GM19397 (cell line): Measurements from ENCODE around the gene PATZ1.

Experiments used
- ATAC-seq: cut with Tn5 transposase; IDR thresholded peaks from one replicate; pipeline ENCODE4 v1.9.1; 2021; ENCODE audit warnings: mild to moderate bottlenecking, moderate library complexity; ENCODE audit not compliant: unreplicated experiment

PATZ1 gene

GRCh38 chr22:31284281-31285155, 61.6 kb downstream of the PATZ1 start:
- ATAC-seq = no peak

DNA sequence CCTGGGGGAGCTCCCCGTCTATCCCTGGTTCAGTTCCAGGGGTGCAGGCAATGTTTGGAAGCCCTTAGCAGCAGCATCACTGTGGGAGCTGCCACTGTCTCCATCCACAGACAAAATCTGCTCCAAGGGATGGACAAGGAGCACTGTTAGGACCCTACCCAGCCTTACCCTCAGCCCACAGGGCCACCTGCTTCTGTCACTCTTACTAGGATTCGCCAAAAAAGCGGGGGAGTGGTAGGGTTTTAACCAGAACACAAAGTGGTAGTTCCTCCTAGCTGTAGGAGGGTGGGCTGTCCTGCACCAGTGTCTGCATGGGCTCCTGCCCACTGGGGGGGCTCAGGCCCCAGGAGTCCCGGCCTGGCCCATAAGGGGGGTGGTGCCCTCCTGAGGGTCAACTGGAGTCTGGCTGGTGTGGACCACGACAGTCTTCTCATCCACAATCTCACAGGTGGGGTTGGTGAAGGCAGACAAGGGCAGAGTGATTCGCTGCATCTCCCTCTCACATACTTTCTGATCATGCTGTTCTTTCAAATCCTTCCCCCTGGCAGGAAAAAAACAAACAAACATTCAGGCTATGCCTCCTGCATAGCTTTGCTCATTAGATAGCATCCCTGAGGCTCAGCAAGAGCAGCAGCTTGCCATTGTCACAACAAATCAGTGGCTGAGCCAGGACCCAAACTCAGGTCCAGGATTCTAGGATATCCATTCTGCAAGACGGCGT, 63.2 kb downstream of the PATZ1 start:
- no peak for ATAC-seq

DNA sequence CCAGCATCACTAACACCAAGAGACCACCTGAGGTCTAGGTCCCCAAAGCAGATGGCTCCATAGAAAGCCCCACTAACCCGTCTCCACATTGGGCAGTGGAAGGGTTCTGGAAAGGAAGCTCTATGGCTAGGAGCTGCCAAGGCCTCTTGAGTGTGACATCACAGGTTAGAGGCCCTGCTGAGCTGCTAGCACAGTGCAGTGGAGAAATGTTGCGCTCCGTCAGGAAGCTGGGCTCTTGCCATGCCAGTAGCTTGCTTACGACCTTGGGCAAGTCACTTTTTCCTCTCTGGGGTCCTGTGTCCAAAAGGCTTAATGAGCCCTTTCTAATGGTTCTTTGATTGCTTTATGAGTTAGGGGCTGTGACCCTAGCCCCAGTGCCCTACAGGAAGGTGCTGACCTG, 64.4 kb downstream of the PATZ1 start:
- ATAC-seq = no peak

DNA sequence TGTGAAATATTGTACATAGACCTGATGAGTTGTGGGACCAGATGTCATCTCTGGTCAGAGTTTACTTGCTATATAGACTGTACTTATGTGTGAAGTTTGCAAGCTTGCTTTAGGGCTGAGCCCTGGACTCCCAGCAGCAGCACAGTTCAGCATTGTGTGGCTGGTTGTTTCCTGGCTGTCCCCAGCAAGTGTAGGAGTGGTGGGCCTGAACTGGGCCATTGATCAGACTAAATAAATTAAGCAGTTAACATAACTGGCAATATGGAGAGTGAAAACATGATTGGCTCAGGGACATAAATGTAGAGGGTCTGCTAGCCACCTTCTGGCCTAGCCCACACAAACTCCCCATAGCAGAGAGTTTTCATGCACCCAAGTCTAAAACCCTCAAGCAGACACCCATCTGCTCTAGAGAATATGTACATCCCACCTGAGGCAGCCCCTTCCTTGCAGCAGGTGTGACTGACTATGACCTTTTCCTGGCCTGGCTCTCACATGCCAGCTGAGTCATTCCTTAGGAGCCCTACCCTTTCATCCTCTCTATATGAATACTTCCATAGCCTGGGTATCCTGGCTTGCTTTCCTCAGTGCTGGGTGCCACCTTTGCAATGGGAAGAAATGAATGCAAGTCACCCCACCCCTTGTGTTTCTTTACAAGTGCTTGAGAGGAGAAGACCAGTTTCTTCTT, 66.2 kb downstream of the PATZ1 start:
- no peak for ATAC-seq

DNA sequence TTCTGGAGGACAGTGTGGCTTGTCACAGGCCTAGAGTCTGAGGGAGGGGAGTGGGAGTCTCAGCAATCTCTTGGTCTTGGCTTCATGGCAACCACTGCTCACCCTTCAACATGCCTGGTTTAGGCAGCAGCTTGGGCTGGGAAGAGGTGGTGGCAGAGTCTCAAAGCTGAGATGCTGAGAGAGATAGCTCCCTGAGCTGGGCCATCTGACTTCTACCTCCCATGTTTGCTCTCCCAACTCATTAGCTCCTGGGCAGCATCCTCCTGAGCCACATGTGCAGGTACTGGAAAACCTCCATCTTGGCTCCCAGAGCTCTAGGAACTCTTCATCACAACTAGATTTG, 66.8 kb downstream of the PATZ1 start:
- ATAC-seq = no peak

DNA sequence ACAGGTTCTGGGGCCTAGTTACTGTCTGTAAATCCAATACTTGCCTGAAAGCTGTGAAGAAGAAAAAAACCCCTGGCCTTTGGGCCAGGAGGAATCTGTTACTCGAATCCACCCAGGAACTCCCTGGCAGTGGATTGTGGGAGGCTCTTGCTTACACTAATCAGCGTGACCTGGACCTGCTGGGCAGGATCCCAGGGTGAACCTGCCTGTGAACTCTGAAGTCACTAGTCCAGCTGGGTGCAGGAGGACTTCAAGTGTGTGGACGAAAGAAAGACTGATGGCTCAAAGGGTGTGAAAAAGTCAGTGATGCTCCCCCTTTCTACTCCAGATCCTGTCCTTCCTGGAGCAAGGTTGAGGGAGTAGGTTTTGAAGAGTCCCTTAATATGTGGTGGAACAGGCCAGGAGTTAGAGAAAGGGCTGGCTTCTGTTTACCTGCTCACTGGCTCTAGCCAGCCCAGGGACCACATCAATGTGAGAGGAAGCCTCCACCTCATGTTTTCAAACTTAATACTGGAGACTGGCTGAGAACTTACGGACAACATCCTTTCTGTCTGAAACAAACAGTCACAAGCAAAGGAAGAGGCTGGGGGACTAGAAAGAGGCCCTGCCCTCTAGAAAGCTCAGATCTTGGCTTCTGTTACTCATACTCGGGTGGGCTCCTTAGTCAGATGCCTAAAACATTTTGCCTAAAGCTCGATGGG, 67.4 kb downstream of the PATZ1 start:
- no peak for ATAC-seq

DNA sequence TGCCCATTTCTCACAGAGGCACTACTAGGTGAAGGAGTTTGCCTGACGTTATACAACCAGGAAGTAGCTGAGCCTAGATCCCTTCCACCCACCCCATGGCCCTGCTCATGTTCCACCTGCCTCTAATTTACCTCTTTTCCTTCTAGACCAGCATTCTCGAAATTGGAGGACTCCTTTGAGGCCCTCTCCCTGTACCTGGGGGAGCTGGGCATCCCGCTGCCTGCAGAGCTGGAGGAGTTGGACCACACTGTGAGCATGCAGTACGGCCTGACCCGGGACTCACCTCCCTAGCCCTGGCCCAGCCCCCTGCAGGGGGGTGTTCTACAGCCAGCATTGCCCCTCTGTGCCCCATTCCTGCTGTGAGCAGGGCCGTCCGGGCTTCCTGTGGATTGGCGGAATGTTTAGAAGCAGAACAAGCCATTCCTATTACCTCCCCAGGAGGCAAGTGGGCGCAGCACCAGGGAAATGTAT, 68.0 kb downstream of the PATZ1 start:
- ATAC-seq = no peak

GRCh38 chr22:31277741-31278140, 68.4 kb downstream of the PATZ1 start:
- no peak for ATAC-seq

DNA sequence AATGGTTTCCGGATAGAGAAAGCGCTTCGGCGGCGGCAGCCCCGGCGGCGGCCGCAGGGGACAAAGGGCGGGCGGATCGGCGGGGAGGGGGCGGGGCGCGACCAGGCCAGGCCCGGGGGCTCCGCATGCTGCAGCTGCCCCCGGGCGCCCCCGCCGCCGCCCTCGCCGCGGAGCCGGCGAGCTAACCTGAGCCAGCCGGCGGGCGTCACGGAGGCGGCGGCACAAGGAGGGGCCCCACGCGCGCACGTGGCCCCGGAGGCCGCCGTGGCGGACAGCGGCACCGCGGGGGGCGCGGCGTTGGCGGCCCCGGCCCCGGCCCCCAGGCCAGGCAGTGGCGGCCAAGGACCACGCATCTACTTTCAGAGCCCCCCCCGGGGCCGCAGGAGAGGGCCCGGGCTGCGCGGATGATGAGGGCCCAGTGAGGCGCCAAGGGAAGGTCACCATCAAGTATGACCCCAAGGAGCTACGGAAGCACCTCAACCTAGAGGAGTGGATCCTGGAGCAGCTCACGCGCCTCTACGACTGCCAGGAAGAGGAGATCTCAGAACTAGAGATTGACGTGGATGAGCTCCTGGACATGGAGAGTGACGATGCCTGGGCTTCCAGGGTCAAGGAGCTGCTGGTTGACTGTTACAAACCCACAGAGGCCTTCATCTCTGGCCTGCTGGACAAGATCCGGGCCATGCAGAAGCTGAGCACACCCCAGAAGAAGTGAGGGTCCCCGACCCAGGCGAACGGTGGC, 69.5 kb downstream of the PATZ1 start:
- no peak for ATAC-seq
